ENCODE results near the gene RNF182. TPM values are rescaled to one million over a fixed set of nuclear protein-coding genes. Genes with fewer than 3 reads are reported as not detected.

Gene RNF182
- total RNA-seq, result 9.0 and 10.0 TPM in 2 replicates

GRCh38 chr6:13924949-13925881, at the start of gene RNF182:
TSS of gene RNF182 (plus strand) at chr6:13924952. CDS start at chr6:13977120, 52,168 bp downstream.

Other genes starting within 250 kb of the RNF182 start
- 21.3 and 29.3 TPM in 2 replicates for gene RANBP9, start 213.1 kb upstream of the RNF182 start, total RNA-seq
- gene MCUR1, start 110.4 kb upstream of the RNF182 start, total RNA-seq, result 10.1 and 11.1 TPM in 2 replicates
- 0.38 and 3.1 TPM in 2 replicates for gene CD83, start 192.8 kb downstream of the RNF182 start, total RNA-seq